HFFc6 (cell line): ENCODE results near the gene POSTN. TPM values are rescaled to one million over a fixed set of nuclear protein-coding genes. Genes with fewer than 3 reads are reported as not detected.

Source experiments
- DNase-seq: peaks from one replicate; pipeline ENCODE4 v3.0.0-alpha.2; 2018
- H3K27ac Mint-ChIP-seq: 2 replicates; pipeline ENCODE4 v1.8.0; 2020; ENCODE audit warnings: mild to moderate bottlenecking, mixed read lengths
- H3K27me3 Mint-ChIP-seq: 2 replicates; pipeline ENCODE4 v1.8.0; 2021; ENCODE audit warnings: mild to moderate bottlenecking, moderate library complexity, mixed read lengths; ENCODE audit not compliant: insufficient read depth
- H3K36me3 Mint-ChIP-seq: 2 replicates; pipeline ENCODE4 v1.8.0; 2021; ENCODE audit warnings: low read depth, mixed read lengths
- H3K4me1 Mint-ChIP-seq: 2 replicates; pipeline ENCODE4 v1.8.0; 2020; ENCODE audit warnings: low read depth, mixed read lengths
- H3K4me3 Mint-ChIP-seq: 2 replicates; pipeline ENCODE4 v1.8.0; 2020; ENCODE audit warnings: mild to moderate bottlenecking, moderate library complexity, mixed read lengths
- H3K9me3 Mint-ChIP-seq: 2 replicates; pipeline ENCODE4 v1.8.0; 2020; ENCODE audit warnings: mild to moderate bottlenecking, mixed read lengths
- CTCF ChIP-seq: fragments of 200-600 bp; sonication (generic); IDR thresholded peaks from 2 replicates; pipeline ENCODE4 v1.5.0; 2021; ENCODE audit warnings: antibody characterized with exemption, mild to moderate bottlenecking
- long read RNA-seq: library from polyadenylated mRNA; unstranded; transcript quantifications from one replicate; pipeline ENCODE4 v2.0.0, GENCODE V29; 2019
- total RNA-seq, 6 experiments: library from RNA; stranded (reverse); fragmentation: NEBNext Ultra II Directional; extraction: Animal tissue kit (Norgen Biotek cat#: 25700); gene quantifications; 2 replicates in 1 of 6; 3 replicates in 5 of 6; pipeline ENCODE4 v1.2.3, GENCODE V29; 2021

The POSTN gene, protein sequence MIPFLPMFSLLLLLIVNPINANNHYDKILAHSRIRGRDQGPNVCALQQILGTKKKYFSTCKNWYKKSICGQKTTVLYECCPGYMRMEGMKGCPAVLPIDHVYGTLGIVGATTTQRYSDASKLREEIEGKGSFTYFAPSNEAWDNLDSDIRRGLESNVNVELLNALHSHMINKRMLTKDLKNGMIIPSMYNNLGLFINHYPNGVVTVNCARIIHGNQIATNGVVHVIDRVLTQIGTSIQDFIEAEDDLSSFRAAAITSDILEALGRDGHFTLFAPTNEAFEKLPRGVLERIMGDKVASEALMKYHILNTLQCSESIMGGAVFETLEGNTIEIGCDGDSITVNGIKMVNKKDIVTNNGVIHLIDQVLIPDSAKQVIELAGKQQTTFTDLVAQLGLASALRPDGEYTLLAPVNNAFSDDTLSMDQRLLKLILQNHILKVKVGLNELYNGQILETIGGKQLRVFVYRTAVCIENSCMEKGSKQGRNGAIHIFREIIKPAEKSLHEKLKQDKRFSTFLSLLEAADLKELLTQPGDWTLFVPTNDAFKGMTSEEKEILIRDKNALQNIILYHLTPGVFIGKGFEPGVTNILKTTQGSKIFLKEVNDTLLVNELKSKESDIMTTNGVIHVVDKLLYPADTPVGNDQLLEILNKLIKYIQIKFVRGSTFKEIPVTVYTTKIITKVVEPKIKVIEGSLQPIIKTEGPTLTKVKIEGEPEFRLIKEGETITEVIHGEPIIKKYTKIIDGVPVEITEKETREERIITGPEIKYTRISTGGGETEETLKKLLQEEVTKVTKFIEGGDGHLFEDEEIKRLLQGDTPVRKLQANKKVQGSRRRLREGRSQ
- 100 to 1,000 TPM in 2 of 6 experiments, 10 to 100 TPM in 4; 20.5 to 220 (median 23.5) TPM for total RNA-seq
- long read RNA-seq, transcript POSTN-201 (21 exons, 3,071 nt), result minor isoform, 8 of 298 reads
- long read RNA-seq, transcript POSTN-202 (22 exons, 3,196 nt), result minor isoform, 15 of 298 reads
- long read RNA-seq, transcript POSTN-209 (21 exons, 3,214 nt), result major isoform, 110 of 298 reads
- long read RNA-seq, partial matches to known transcripts, result 65 of 298 reads
- long read RNA-seq, other reads (novel, unspliced or antisense), result 98 of 298 reads

DNA sequence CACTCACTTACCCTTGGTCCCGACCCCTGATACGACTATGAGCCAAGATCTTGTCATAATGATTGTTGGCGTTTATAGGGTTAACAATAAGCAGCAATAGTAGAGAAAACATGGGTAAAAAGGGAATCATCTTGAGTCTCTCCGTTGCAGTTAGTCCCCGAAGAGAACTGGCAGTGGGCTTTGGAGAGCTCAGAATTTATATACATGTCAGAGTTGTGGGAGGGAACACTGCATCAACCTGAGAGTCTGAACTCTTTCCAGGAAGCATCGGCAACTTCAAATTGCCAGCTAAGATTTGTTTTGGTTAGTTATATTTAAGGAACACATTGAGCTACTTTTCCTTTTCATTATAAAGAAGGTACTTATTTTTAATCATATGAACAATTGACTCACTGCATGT, at the start of gene POSTN:
POSTN (minus strand) TSS at position 172 of the 400 bp plus-strand sequence; CDS start at position 130, 42 bp downstream.
- peak within 1 kb of the TSS; percentile 85 for H3K4me3 Mint-ChIP-seq
- H3K4me1 Mint-ChIP-seq, result peaks cover 66% of the 10 kb centered on the region
- DNase-seq, result peak; percentile 10
- no peaks in the 10 kb centered on the region for H3K9me3 Mint-ChIP-seq
- TF ChIP-seq CTCF, result no peak
- no peaks in the 10 kb centered on the region for H3K27me3 Mint-ChIP-seq
- H3K36me3 Mint-ChIP-seq, result peaks cover 8% of the 10 kb centered on the region; the same call in 1 of the 2 replicates
- peak within 1 kb of the TSS; percentile 65; the same call in 1 of the 2 replicates for H3K27ac Mint-ChIP-seq

DNA sequence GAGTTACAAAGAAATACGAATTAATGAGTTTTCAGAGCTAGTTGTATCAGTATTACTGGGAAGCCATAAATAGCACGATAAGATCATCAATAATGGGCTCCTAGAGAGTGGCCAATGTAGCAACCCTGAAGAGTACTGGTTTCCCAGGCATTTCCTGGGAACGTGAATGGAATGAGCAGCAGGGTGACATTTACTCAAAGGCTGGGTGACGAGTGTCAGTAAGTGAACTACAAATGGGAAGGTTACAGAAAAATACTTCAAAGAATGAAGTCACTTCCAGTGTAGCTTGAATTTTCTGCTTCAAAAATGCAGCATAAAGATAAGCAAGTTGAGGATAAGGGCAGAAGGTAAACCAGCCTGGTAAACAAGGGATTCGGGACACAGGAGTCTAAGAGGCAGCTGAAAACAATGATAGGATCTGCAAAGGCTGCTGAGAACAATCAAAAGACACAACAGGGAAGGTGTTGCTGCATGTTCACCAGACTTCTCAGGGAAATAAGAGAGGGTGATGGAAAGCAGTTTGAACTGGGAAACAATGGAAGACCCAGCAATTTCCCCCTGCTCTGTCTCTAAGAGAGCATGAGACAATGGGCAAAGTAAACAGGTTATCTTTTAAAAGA, 48.6 kb upstream of the POSTN start:
- peaks cover 48% of the 10 kb centered on the region for H3K36me3 Mint-ChIP-seq
- H3K27me3 Mint-ChIP-seq, result no peaks in the 10 kb centered on the region
- no peaks in the 10 kb centered on the region for H3K9me3 Mint-ChIP-seq
- peaks cover 66% of the 10 kb centered on the region for H3K4me1 Mint-ChIP-seq
- DNase-seq, result no peak
- H3K4me3 Mint-ChIP-seq, result no peak overlapping the region; the same call in 1 of the 2 replicates
- peak overlapping the region; percentile 76 for H3K27ac Mint-ChIP-seq
- no peak for TF ChIP-seq CTCF

DNA sequence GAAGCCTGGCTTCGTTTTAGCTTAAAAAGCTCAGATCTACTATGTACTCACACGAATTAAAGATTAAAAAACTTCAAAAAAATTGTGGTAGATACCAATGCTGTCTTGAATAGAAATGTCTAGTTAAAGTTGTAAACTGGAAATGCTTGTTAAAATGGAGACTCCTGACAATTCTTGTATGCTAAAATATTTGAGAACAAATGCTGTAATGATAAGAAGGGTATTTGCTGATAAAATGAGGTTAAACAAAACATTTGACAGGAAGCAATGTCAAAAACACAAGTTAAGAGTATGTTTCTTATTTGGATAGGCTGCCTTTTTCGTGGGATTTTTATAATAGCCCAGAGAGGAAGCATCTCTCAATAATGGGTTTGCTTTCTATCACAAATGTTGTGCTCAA, 48.0 kb upstream of the POSTN start:
- H3K4me3 Mint-ChIP-seq, result no peak overlapping the region
- no peaks in the 10 kb centered on the region for H3K27me3 Mint-ChIP-seq
- peak overlapping the region; percentile 76; the same call in 1 of the 2 replicates for H3K27ac Mint-ChIP-seq
- H3K9me3 Mint-ChIP-seq, result no peaks in the 10 kb centered on the region
- peaks cover 50% of the 10 kb centered on the region for H3K36me3 Mint-ChIP-seq
- H3K4me1 Mint-ChIP-seq, result peaks cover 66% of the 10 kb centered on the region
- no peak for TF ChIP-seq CTCF
- no peak for DNase-seq

DNA sequence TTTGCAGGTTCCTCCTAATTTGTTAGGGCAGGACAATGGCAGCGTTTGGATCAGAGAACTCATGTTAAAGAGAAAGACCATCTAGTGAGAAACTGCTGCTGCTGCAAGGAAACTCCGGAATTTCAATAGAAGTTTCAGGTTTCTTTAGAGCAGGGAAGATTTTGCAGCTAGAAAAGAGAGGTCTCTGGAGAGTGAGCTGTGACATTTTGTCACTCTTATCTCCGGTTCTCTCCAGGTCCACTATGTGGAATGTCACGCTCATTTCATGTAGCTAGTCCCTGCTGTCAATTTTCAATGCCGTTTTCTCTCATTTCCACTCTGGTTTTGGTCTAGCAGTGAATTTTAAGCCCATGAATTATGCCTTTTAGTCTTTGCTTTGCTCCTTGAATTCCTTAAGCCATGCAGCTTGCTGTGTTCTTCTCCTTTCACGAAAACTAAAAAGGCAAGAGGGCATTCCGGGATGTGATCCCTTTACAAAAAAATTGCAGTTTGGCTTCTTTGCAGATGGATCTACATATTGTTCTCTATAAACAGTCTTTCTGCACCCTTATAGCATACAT, 46.7 kb upstream of the POSTN start:
- Mint-ChIP-seq H3K4me1 (peaks cover 63% of the 10 kb centered on the region), H3K36me3 (peaks cover 40% of the 10 kb centered on the region), H3K27ac (no peak overlapping the region), H3K4me3 (no peak overlapping the region), H3K27me3 (no peaks in the 10 kb centered on the region), H3K9me3 (no peaks in the 10 kb centered on the region)
- no peak for DNase-seq
- no peak for TF ChIP-seq CTCF

- Mint-ChIP-seq H3K27ac (peak overlapping the region; percentile 71), H3K9me3 (no peaks in the 10 kb centered on the region), H3K36me3 (peaks cover 35% of the 10 kb centered on the region), H3K4me1 (peaks cover 49% of the 10 kb centered on the region), H3K4me3 (no peak overlapping the region), H3K27me3 (no peaks in the 10 kb centered on the region)
- DNase-seq, result no peak
- TF ChIP-seq CTCF, result no peak
Observed at GRCh38 chr13:37641391-37641790, 42.8 kb upstream of the POSTN start.
